G401 (cell line): ENCODE measurements around the gene GOLIM4. TPM values are rescaled to one million over a fixed set of nuclear protein-coding genes. Genes with fewer than 3 reads are reported as not detected.
"Not testable (repeated sequence)": the region's sequence is repeated elsewhere in the genome, so short reads cannot be mapped to it uniquely, and the experiment has no call there.

Experiments used
- DNase-seq: peaks from one replicate; pipeline ENCODE4 v3.0.0-alpha.2; 2015; ENCODE audit warnings: low spot score
- in situ Hi-C: cut with HindIII; loops from 2 replicates; pipeline ENCODE4 v1.10.0; 2016; ENCODE audit warnings: low sequenced_read_pairs, mixed read lengths
- total RNA-seq: library from RNA; depleted of rRNA; stranded (reverse); fragments of >200 nt; shearing (Covaris generic); gene quantifications from 2 replicates; pipeline ENCODE4 v1.2.3, GENCODE V29; 2014

The GOLIM4 gene
- total RNA-seq, 1 experiment from 2014 or later, result 15.7 TPM

DNA sequence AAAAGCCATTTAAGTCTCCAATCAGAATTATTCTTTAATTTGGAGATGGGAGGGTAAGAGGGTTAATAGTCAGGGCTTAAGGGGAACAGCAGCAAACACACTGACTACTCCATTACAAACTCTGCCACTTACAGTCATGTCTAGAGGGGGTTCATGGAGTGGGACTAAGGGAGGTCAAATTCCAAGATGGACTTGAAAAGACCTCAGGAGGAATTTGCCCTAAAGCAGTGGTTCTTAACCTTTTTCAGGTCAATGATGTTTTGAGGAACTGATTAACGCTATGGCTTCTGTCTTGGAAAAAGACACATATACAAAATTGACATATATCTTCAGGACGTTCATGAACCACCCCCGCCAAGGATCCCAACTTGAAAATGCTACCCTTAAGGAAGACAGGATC lies 13.9 kb downstream of the GOLIM4 start:
- DNase-seq, result no peak
- in situ Hi-C loops, result no loop called here

DNA sequence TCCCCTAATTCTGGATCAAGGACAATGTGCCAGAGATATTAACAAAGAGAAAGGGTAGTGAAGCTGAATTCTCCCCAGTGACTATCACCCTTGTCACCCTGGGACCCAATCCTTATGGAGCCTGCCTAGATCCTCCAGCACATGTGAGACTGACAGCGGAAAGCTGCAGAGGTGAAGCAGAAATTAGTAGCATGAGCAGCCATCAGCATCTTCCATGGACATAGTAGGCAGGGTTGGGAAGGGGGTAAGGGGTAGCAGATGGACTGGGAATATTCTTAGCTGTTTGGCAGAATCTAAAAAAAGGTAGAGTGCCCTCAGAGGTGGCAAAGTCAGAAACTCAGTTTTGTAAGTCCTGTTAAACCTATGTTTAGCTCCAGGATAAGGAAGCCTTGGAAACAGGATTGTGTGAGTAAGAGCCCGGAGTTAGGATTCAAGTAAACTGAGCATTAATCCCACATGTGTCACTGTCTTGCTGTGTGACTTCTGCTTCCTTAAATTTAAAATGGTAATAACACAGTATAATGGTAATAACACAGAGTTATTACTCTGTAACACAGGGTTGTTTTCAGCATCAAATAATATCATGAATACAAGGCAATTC lies 14.5 kb downstream of the GOLIM4 start:
- in situ Hi-C loops, result no loop called here
- no peak for DNase-seq

DNA sequence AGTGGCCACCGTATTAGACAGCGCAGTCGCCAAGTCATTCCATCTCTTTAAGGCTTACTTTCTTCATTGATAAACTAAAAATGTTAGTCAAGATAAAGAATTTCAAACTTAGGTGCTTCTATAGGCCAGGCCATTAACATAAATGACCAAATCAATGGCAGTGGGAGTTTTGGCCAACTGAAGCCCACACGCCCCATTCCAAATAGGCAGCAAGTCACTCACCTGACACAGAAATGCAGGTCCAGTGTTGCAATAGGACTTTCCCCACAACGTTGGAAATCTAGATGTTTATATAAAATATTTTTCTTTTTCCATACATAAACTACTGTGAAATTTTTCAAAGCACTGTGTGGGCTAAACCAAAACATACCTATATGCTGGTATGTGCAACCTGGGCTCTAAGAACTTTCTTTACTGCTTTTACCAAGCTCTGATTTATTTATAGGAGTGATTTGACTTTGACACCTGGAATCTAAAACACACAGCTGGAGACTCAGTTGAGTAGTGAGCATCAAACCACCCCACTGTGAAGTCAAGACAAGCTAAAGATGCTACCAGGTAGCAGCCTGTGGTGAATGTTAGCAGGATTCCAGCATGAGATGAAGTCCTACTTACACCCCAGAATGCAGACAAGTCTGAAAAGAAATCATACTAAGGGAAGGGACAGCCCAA lies 15.1 kb downstream of the GOLIM4 start:
- no peak for DNase-seq
- in situ Hi-C loops, result no loop called here

DNA sequence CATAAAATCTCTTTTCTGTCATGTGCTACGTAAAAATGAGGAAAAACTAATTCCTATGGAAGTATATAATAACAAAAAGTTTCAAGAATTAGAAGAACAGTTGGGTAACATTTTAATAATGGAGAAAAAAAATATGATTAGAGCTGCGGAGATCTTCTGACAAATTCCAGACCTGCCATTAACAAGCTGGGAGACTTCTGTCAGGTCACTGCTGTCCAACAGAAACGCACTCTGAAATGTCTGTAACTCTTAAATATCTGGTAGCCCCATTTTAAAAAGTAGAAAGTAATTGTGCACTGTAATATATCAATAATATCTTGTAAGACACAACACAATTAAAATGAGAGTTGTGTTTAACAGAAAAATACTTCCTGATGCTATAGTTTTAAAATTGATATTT lies 15.7 kb downstream of the GOLIM4 start:
- in situ Hi-C loops, result no loop called here
- DNase-seq, result no peak

DNA sequence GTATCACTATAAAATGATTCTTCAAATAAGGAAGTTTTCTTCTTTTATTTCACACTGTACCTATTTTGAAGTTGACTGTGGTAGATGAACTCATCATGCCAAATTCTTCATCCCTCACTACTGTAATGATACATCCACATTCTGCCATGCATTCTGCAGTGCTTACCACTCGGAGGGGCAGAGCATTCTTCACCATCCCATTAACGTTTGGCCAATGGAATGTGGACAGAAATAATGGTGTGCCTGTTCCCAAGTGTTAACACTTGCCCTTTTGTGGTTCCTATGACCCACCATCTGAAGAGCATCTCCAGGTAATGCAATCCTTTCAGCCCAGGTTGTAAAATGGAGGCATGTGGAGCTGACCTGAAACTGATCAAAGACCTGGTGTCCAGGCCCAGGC lies 18.6 kb downstream of the GOLIM4 start:
- no peak for DNase-seq
- in situ Hi-C loops, result no loop called here

DNA sequence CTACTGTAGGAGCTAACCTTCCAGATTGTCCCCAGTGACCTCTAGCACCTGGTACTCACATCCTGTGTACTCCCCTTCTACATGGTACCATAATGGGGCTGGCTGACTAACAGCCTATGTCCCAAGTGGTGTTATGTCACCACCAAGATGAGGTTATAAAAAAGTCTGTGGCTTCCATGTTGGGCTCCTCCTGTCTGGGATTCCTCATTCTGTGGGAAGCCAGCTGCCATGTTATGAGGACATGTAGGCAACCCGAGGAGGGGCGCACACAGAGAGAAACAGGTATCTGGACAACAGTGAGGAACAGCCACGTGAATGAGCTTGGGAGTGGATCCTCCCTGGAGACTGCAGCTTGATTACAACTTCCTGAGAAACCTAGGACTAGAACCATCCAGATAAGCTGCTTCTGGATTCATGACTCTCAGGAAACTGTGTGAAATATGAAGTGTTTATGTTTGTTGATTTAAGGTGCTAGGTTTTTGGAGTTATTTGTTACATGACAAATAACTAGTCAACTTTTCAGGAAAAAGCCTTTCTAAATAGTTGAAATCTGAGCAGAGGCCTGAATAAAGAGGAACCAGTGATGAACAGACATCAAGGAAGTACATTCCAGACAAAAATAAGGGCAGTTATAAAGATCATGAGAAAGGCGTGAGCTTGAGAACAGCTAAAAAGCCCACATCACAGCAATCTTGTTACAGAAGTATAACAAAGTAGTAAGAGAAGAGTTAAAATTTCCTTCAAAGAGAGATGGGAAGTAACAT lies 21.7 kb downstream of the GOLIM4 start:
- in situ Hi-C loops, result no loop called here
- no peak for DNase-seq

DNA sequence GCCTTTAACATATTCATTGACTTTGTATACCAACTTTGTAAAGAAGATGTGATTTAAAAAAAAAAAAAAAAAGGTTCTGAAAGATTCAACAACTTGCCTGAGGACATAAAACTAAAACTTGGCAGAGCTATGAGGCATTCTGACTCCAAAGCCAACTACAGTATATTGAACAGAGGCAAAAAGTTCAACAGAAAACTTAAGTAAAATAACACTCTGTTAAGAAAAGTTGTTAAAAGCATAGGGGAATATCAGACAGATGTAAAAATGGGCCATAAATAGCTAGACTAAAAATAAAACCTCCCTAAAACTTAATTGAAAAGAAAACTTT lies 23.4 kb downstream of the GOLIM4 start:
- in situ Hi-C loops, result no loop called here

DNA sequence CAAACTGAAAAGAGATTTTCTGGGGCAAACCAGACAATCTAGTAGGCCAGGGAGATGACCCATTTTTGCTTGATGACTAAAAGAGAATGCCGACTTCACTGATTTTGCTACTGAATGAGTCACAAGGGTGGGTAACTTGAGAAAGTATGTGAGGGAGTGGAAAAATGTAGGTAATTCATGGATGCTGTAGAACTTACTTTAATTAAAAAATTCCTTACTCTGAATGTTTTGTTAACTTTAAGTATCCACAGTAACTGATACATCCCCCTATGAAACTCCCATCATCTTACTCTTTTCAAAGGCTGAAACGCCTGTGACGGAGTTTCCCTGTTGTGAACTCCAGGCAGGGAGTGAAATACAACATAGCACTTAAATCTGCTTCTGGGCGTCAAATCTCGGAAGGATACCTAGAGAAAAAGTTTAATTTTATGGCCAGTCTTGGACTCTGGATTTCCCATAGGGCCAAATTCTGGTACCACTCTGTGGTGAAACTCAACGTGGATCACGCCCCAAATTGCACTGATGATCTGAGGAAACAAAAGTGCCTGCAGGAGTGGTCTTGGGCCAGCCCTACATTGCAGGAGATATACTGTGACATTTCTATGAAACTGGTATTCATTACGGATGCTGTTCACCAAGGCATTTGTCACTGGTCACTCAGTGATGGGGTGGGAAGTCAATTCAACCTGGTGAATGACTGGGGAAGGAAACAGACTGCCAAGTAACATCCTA lies 24.0 kb downstream of the GOLIM4 start:
- in situ Hi-C loops, result no loop called here

More for the DNA sequence above, 23.4 kb downstream of the GOLIM4 start:
- no peak for DNase-seq

DNA sequence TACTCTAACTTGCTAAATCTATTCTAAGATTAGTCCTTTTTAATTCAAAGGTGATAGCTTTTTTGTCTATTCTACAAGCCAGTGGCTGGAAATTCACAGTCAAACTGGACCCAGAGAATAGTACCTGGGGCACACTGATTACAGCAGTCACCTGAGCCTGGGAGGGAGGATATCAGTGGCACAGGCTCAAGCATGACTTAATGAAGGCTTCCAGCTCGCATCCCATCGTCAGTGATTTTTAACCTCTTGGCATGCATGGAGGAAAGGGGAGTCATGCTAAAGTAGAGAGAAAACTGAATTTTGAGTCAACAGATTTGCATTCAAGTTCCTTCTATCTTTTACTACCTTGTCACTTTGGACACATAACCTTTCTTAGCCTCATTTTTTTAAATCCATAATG lies 24.8 kb downstream of the GOLIM4 start:
- in situ Hi-C loops, result no loop called here
- DNase-seq, result no peak

More for the DNA sequence above, 24.0 kb downstream of the GOLIM4 start:
- no peak for DNase-seq

DNA sequence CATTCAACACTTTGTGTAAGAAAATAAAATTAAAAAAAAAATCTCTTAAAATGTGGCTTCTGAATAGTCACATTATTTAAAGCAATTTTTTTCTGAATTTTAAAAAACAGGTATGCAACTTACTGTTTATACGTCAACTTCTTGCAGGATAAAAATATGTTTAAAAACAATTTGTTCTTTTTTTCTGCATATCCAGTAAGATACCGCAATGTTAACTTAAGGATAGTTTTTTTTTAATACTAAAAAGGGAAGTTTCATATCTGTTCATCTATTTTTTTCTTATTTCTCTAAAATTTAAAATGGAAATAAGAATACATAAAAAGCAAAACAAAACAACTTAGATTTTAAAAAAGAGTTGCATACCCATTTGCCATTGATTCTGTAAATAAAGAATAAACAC lies 27.4 kb downstream of the GOLIM4 start:
- no peak for DNase-seq

DNA sequence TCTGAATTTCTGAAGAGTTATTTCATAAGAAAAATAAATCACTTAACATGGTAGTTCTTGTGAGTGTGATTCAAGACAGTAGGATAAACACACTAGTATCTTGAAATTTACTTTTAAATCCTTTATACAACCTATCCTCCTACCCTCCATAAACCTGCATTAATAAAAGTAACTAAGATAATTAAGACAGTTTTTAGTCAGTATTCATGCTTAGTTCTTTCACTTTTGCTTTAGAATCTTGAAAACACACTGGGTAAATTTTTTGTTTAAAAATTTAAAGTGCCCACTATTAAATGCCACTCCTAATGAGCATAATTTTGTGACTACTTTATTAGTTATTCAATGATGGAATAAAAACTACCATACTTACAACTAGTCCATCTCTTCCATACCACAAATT lies 28.8 kb downstream of the GOLIM4 start:
- in situ Hi-C loops, result no loop called here
- no peak for DNase-seq

More for the DNA sequence above, 27.4 kb downstream of the GOLIM4 start:
- in situ Hi-C loops, result no loop called here

DNA sequence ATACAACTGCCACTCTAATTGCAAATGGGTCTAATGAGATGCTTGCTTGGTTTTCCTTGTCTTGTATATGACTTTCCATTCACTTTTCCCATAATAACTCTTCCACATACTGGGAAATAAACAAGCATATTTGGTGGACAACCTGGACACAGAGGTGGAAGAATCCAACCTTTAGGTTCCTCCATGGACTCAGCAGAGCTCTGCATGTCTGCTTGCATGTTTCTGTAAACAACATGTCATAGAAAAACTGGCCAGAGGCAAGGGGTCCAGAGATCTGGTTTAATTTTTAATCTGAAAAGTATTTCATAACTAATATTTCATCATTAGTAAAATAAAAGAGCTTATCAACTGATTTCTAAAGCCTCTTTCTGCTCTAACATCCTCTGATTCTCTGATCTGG lies 30.2 kb downstream of the GOLIM4 start:
- no peak for DNase-seq
- in situ Hi-C loops, result no loop called here

DNA sequence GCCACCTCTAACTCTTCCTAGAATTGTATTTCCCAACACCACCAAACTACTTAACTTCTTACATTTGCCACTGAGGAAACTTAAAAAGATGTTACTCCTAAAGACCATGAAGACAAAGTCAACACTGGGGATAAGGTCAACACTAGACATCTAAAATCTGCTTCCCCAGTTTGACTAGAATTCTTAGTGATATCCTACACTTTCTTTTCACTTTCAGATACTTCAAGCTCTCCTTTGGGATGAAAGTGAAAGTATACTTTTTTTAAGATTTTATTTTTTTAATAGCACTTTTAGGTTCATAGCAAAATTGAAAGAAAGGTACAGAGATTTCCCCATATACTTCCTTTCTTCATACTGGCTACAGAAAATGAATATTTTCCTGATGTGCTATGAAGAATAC lies 32.6 kb downstream of the GOLIM4 start:
- DNase-seq, result no peak
- in situ Hi-C loops, result no loop called here

DNA sequence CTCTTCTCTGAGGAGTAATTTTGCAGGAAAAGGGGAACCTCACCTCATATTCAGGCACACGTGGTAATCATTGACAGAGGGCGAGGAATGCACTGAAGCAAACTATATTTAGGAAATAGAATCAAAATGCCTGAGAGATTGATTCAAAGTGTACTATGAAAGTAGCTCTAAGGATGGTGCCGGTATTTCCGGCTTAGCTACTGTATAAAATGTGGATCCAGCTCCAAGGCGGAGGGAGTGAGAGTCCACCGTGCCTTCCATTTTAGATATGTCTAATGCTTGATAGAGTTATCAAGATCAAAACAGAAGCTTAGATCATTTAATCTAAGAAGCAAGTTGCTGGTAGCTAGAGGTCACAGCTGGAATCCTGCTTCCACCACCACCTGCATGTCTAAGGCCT lies 33.0 kb downstream of the GOLIM4 start:
- in situ Hi-C loops, result no loop called here
- no peak for DNase-seq

DNA sequence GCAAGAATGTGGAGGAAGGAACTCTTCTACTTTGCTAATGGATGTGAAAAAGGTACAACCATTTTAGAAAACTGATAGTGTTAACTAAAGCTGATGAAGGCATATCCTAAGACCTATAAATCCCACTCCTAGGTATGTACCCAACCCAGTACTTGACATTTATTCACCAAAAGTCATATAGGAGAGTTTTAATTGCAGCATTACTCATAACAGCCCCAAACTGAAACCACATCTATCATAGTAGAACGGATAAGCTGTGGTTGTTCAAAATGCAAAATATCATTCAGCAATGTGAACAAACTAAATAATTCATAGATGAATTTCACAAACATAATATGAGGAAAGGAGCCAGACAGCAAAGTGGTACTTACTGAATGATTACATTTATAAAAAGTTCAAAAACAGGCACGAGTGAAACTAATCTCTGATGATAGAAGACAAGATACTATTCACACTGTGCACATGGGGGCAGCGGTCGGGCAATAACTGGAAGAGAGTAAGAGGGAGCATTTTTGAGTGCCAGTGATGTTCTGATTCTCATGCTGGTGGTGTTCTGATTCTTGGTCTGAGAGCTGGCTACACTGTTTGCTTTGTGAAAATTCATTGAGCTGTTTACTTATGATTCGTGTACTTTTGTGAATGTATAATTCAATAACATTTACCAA lies 34.3 kb downstream of the GOLIM4 start:
- in situ Hi-C loops, result no loop called here
- DNase-seq, result peak; percentile 9

DNA sequence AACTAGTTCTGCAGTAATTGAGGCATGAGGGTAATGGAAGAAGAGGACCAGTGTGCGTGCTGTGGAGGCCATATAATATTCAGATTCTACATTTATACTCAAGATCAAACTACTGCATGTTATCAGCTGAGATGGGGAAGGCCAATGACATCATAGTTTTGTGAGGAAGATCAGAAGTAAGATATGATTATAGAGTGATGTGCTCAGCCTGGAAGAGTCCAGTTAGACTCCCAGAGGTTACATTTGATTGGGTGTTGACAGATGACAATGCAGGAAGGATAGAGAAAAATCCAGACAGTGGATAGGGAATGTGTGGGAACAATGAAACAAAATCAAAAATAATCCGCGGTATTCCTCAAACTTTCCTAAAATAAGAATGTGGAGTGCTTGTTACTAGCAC lies 35.4 kb downstream of the GOLIM4 start:
- no peak for DNase-seq
- in situ Hi-C loops, result no loop called here

DNA sequence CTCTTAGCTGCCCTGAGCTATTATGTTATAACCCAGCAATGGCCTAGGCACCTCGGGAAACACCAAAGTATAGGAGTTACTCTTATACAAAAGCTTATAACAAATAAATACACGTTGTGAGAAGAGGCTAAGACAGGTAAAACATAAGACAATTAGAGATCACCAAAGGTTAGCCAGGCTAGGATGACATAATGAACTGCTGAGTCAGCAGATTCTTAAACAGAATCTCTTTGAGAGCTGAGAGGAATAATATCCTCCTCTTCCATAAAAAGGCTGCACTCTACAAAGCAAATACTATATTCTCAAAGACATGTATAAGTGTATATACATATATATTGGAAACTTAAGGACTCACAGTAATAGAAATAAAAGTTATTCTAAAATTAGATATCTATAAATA lies 37.2 kb downstream of the GOLIM4 start:
- in situ Hi-C loops, result no loop called here

DNA sequence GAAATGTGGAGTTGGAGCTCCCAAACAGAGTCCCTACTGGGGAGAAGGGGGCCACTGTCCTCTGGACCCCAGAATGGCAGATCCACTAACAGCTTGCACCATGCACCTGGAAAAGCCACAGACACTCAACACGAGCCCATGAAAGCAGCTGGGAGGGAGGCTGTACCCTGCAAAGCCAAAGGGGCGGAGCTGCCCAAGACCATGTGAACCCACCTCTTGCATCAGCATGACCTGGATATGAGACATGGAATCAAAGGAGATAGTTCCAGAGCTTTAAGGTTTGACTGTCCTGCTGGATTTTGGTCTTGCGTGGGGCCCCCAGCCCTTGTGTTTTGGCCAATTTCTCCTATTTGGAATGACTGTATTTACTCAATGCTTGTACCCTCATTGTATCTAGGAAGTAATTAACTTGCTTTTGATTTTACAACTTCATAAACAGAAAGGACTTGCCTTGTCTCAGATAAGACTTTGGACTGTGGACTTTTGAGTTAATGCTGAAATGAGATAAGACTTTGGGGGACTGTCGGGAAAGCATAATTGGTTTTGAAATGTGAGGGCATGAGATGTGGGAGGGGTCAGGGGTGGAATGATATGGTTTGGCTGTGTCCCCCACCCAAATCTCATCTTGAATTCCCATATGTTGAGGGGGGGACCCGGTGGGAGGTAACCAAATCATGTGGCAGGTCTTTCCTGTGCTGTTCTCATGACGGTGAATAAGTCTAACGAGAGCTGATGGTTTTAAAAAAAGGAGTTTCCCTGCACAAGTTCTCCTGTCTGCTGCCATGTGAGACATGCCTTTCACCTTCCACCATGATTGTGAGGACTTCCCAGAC lies 39.1 kb downstream of the GOLIM4 start:
- in situ Hi-C loops, DNase-seq: not testable (repeated sequence)

More for the DNA sequence above, 37.2 kb downstream of the GOLIM4 start:
- DNase-seq, result no peak

DNA sequence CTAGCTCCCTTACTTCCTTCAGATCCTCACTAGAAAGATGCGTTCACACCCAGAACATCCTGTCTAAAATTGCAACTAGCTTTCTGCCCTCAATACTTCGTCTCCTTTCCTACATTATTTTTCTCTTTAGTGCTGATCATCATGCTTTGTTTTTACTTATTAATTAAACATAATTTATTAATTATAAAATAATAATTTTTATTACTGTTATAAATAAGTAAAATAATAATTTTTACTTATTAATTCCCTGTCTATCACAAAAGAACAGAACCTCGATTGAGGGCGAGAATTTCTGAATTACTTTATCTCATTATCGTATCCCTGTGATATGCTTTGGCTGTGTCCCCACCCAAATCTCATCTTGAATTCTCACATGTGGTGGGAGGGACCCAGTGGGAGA lies 41.3 kb downstream of the GOLIM4 start:
- DNase-seq, result no peak
- in situ Hi-C loops, result no loop called here
